ENCODE results near the gene ERCC6. TPM values are rescaled to one million over a fixed set of nuclear protein-coding genes. Genes with fewer than 3 reads are reported as not detected.

ERCC6 gene
- total RNA-seq, 1 experiment from 2014 or later = 18.2 TPM

DNA sequence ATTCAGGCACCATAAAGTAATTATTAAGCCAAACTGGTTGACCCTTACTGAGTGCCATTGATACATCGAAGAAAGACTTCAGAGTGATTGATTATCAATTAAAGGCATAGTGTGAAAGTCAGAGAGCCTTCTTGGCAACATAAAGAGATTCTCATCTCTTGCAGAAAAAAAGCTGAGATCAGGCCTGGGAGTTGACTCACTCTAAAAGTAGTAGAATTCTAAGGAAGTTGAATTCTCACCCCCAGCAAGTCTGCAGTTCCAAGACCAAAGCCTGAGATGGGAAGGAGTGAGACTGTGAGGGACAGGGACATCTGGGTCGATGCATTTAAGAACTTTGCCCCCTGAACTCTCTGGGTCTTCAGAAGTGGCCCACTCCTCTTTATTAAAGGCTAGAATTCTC lies 21.6 kb upstream of the ERCC6 start:
- no peak overlapping the region for H2AFZ ChIP-seq (ENCODE audit: low read length)
- peaks cover 28% of the 10 kb centered on the region for H3K27me3 Mint-ChIP-seq (ENCODE audit: low read depth)
- no peak overlapping the region for H3K27ac ChIP-seq (ENCODE audit: insufficient read length, low read depth, low read length)
- H2BK120ac ChIP-seq (ENCODE audit: low read depth, low read length, poor library complexity, severe bottlenecking) = no peak overlapping the region
- no peaks in the 10 kb centered on the region for H4K20me1 ChIP-seq (ENCODE audit: control insufficient read depth, insufficient read depth, insufficient read length)
- H4K5ac ChIP-seq (ENCODE audit: insufficient read length, low read depth, low read length) = no peak overlapping the region
- H3K14ac ChIP-seq (ENCODE audit: insufficient read depth, low read length) = no peak overlapping the region
- no peaks in the 10 kb centered on the region for H3K79me1 ChIP-seq (ENCODE audit: insufficient read depth, low read depth, low read length, poor library complexity, severe bottlenecking)
- H3K4me3 Mint-ChIP-seq = no peak overlapping the region
- no peak overlapping the region for H2BK12ac ChIP-seq (ENCODE audit: insufficient read length, low read depth, low read length)
- H3K36me3 Mint-ChIP-seq (ENCODE audit: insufficient read depth in 1 of 3, low read depth in 3 of 3) = no peaks in the 10 kb centered on the region
- H3K56ac ChIP-seq (ENCODE audit: insufficient read length, low read depth, low read length) = no peak overlapping the region
- no peaks in the 10 kb centered on the region for H3K23me2 ChIP-seq (ENCODE audit: insufficient read length, low read depth, low read length, poor library complexity, severe bottlenecking)
- TF ChIP-seq, protein P1, sequence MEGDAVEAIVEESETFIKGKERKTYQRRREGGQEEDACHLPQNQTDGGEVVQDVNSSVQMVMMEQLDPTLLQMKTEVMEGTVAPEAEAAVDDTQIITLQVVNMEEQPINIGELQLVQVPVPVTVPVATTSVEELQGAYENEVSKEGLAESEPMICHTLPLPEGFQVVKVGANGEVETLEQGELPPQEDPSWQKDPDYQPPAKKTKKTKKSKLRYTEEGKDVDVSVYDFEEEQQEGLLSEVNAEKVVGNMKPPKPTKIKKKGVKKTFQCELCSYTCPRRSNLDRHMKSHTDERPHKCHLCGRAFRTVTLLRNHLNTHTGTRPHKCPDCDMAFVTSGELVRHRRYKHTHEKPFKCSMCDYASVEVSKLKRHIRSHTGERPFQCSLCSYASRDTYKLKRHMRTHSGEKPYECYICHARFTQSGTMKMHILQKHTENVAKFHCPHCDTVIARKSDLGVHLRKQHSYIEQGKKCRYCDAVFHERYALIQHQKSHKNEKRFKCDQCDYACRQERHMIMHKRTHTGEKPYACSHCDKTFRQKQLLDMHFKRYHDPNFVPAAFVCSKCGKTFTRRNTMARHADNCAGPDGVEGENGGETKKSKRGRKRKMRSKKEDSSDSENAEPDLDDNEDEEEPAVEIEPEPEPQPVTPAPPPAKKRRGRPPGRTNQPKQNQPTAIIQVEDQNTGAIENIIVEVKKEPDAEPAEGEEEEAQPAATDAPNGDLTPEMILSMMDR (conservative IDR thresholded peaks at IDR 0.05) = no peak
- no peak overlapping the region for H3K27ac Mint-ChIP-seq
- no peak overlapping the region for H2BK15ac ChIP-seq (ENCODE audit: low read depth, low read length)
- H2BK20ac ChIP-seq (ENCODE audit: low read depth, low read length, poor library complexity, severe bottlenecking) = no peak overlapping the region
- H3K4me2 ChIP-seq (ENCODE audit: insufficient read depth, insufficient read length, low read length) = no peak overlapping the region
- peaks cover under 1 to 2% of the 10 kb centered on the region in 2 experiments; a peak in 3 of 5 replicates for H3K9me3 Mint-ChIP-seq
- DNase-seq = no peak
- H2BK5ac ChIP-seq (ENCODE audit: insufficient read length, low read length) = no peak overlapping the region
- no peaks in the 10 kb centered on the region for H3K9me3 ChIP-seq (ENCODE audit: control insufficient read depth, low read depth, low read length)
- no peak overlapping the region for H3K9ac ChIP-seq (ENCODE audit: extremely low read depth, insufficient read length, low read length)
- H3T11ph ChIP-seq (ENCODE audit: low read length) = no peak overlapping the region
- H3K4me1 Mint-ChIP-seq = peaks cover 4 to 10% of the 10 kb centered on the region in 2 experiments; a peak in 3 of 4 replicates
- H3K23ac ChIP-seq (ENCODE audit: insufficient read length, low read depth, low read length) = no peak overlapping the region
- no peak overlapping the region for H2AK5ac ChIP-seq (ENCODE audit: insufficient read length, low read length)
- WGBS (ENCODE audit: extremely low coverage, insufficient read length, low lambda C conversion rate) = no CpG with 5 or more reads among the region's 2 CpGs
- no peaks in the 10 kb centered on the region for H3K27me3 ChIP-seq (ENCODE audit: insufficient read depth, low read length)
- H4K8ac ChIP-seq (replicated peaks; ENCODE audit: insufficient read length, low read depth, low read length) = no peak overlapping the region
- no peaks in the 10 kb centered on the region for H3K79me2 ChIP-seq (ENCODE audit: insufficient read depth, low read length)
- no peak overlapping the region for H3K18ac ChIP-seq (ENCODE audit: insufficient read length, low read depth, low read length)
- no peaks in the 10 kb centered on the region for H3K4me1 ChIP-seq (ENCODE audit: insufficient read depth, low read length)
- H3K4ac ChIP-seq (ENCODE audit: low read depth, low read length) = no peak overlapping the region
- no peak overlapping the region for H4K91ac ChIP-seq (ENCODE audit: insufficient read length, low read depth, low read length)
